ENCODE results near the gene EBF3.

The EBF3 gene

GRCh38 chr10:129945064-129945463 is 19.0 kb downstream of the EBF3 start:
- no peak for DNase-seq (ENCODE audit: low read depth, low spot score)

GRCh38 chr10:129944456-129944855 is 19.6 kb downstream of the EBF3 start:
- no peak for DNase-seq (ENCODE audit: low read depth, low spot score)

- no peak for DNase-seq (ENCODE audit: low read depth, low spot score)
Measured at GRCh38 chr10:129942936-129943715, 20.9 kb downstream of the EBF3 start.

DNA sequence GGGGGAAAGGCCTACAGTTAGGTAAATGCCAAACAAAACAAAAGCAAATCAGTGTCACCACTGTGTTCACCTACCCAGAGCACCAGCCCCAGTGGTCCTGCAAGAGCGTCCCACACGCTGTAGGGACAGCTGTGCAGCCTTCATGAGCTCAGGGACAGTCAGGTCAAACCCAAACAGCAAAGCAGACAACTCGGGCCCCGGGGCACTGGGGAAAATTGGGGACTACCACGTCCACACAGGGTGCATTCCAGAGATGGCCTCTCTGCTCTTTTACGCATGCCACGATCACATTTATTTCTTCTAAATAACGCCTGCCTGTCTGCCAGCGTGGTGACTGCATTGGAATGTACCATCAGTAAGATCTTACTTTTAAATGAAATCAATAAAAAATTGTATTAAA is 21.7 kb downstream of the EBF3 start:
- no peak for DNase-seq (ENCODE audit: low read depth, low spot score)

- DNase-seq (ENCODE audit: low read depth, low spot score) = no peak
Measured at GRCh38 chr10:129942019-129942277, 22.1 kb downstream of the EBF3 start.

DNA sequence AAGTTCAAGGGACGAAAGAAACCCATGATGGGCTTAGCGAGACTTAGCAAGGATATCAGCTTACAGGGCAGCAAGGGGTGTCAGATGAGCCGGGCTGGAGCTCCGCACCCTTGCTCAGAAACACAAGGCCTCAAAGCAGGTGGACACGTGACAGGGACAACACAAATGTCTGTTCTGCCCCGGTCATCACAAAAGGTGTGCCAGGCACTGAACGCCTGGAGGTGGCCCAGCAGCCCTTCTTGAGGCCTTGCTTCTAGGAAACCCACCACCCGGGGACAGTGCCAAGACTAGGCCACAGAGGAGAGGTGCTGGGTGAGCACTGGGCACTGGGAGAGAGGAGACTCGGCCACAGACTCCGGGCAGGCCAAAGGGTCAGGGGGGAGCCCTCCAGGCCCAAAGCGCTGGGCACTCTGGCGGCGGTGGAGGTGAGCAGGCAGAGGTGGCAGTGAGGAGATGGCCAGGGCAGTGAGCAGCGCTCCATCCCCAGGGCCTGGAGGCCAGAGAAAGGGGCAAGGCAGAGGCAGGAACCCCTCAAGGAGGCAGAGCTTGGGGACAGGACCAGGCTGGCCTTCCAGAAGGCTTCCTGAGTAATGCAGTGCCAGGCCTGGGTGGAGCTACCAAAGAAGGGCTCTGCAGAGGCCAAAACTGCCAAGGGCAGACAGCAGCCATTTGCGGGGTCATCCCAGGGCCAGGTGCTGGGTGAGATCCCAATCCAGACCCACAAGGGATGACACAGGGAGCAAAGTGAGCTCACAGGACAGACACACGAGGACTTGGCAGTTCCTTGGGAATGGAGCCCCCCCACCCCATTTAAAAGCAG is 22.7 kb downstream of the EBF3 start:
- no peak for DNase-seq (ENCODE audit: low read depth, low spot score)

DNA sequence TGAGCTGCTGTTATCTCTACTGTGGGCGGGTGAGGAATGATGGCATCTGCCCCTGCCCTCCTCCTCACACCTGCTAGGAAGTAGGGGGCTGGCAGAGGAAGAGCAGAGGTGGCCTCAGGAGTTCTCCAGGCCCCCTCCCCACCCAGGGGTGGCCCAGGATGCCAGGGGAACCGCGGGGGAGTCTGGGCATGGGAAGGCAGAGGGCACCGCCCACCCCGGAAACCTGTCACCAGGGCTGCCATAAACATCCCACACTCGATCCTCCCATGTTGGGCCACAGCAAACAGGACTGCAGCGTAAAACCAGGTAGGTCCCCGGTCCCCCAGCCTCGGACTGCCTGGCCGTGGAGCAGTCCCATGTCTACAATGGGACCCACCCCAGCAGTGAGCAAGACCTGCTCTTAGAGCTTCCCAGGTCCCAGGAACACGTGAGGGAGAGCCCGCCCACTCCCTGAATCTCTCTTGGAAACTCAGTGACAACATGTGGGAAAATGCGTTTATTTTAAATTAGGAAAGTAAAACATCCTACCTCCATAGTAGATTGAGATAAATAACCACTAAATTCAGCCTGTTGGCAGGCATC is 23.4 kb downstream of the EBF3 start:
- DNase-seq (ENCODE audit: low read depth, low spot score) = no peak

DNA sequence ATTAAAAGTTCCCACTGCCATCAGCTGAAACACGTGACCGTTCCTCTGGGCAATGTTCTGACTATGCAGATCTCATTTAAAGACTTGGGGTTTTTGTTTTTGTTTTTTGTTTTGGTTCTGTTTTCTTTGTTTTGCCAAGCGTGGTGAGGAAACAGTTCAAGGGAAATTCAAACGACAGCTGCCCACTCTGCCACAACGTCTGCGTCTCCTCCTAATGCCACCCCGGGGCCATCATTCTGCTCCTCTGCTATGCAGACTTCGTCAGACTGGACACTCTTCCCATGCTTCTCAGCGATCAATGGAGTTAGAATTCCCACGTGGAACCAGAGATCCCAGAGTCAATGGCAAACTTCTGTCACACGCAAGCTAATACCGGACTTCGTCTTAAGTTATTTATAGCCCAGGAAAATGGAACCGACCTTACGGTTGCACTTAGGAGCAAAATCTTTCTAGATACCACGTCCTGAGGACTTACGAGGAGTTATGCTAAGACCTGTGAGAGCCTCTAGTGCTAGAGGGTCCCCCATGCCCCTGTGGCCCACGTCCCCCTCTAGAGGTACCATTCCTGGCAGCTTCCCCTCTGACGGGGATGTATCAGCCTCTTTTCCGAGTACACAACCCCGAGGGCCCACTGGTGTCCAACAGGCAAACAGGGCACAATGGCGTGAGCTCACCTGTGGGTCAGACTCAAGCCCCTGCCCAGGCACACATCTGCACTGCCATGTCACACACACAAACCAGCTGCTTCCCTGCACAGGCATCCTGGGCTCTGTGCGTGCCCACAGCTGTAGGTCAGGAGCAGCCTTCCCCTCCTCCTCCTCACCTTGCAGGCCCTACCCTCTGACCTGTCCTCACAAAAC is 24.4 kb downstream of the EBF3 start:
- DNase-seq (ENCODE audit: low read depth, low spot score) = no peak

- DNase-seq (ENCODE audit: low read depth, low spot score) = no peak
Measured at GRCh38 chr10:129938460-129938859, 25.6 kb downstream of the EBF3 start.

DNA sequence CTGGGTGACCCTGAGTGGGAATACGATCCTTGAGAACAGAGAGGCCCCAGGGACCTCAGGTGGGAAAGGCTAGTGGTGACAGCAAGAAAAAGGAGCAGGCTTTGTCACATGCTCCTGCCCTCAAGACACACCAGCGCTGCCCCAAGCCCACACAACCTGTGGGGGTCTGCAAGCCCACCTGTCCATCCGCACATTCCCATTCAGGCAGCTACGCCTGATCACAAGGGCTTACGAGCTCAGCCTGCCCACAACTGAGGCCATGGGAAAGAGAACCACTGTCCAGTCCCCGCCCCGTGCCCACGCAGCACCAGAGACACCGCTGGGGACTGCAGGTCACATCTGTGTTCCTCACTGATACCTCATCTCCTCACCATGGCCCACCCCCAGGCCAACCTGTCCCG is 26.7 kb downstream of the EBF3 start:
- no peak for DNase-seq (ENCODE audit: low read depth, low spot score)

GRCh38 chr10:129936923-129937300 is 27.2 kb downstream of the EBF3 start:
- DNase-seq (ENCODE audit: low read depth, low spot score) = no peak

- DNase-seq (ENCODE audit: low read depth, low spot score) = no peak
Measured at GRCh38 chr10:129936266-129936922, 27.7 kb downstream of the EBF3 start.

- no peak for DNase-seq (ENCODE audit: low read depth, low spot score)
Measured at GRCh38 chr10:129935867-129936152, 28.3 kb downstream of the EBF3 start.

GRCh38 chr10:129935102-129935866 is 28.8 kb downstream of the EBF3 start:
- DNase-seq (ENCODE audit: low read depth, low spot score) = no peak

DNA sequence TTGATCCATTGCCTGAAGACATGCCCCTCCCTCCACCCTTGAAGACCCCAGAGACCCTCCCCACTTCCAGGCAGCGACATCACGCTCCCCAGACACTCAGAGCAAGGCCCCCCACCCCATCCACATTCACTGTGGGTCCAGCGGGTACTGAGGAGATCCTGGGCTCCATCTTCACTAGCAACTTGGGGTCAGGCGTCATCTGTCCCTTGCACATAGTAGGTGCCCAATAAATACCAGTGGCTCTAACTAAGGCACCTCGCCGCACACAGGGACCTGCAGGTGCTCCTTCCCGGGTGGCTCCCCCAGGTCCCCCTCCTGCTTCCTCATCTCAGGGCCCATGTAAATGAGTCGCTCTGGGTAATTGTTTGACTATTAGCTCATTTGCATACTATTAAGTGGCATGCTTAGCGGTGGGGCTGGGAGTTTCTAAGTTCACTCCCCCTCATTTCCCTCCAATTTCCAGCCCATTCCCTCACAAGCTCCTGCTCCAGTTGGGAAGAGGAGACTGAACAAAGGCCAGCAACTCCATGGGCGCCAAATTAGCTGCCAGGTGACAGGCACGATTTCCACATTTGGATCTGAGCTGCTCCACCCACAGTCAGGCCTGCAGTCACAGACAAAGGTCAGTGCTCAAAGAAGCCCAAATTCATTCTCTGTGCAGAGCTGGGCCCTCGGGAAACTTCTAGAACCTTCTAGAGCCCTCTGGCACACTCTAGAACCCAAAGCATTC is 29.7 kb downstream of the EBF3 start:
- DNase-seq (ENCODE audit: low read depth, low spot score) = no peak

GRCh38 chr10:129933456-129934092 is 30.5 kb downstream of the EBF3 start:
- DNase-seq (ENCODE audit: low read depth, low spot score) = no peak

- no peak for DNase-seq (ENCODE audit: low read depth, low spot score)
Measured at GRCh38 chr10:129932751-129933433, 31.2 kb downstream of the EBF3 start.

GRCh38 chr10:129932182-129932581 is 31.9 kb downstream of the EBF3 start:
- no peak for DNase-seq (ENCODE audit: low read depth, low spot score)
